SU-DHL-6 (cell line): Measurements from ENCODE around the gene IFT43.

ENCODE experiments used
- EZH2phosphoT487 ChIP-seq: fragments of 200-600 bp; sonication (generic), shearing (Covaris generic); conservative IDR thresholded peaks from 2 replicates; pipeline ENCODE4 v1.6.1; 2018; ENCODE audit warnings: mild to moderate bottlenecking, antibody characterized with exemption, low read length, moderate library complexity, mixed read lengths
- TF ChIP-seq, protein P1 (sequence below): fragments of 200-600 bp; sonication (generic); IDR thresholded peaks from one replicate; pipeline ENCODE4 v1.5.1; 2017; ENCODE audit warnings: antibody characterized with exemption, mild to moderate bottlenecking, low read length, moderate library complexity; ENCODE audit not compliant: insufficient read depth, poor library complexity, severe bottlenecking

DNA sequence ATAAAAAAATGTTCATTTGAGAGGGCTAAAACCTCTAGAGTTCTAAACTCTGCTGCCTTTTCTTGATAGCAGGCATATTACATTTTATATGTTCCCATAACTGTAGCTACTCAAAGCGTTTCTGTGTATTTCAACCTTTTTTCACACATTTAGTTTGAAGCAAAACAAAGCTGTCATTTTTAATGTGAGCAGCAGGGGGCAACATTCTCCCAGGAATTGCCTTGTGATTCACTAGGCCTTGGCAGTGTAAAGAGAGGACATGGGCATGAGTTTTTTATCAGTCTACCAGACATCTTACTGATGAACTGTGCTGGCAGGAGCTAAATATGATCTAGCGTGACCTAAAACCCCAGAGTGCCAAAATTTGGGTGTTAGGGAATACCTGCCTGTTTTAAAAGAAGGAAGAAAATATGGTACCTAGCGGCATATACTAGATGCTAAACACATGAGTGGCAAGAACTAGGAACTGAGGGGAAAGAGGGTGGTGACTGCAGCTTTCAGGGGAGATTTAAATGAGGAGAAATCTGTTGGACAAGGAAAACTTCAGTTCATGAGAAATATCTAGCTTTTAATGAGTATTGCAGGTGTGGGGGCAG is 65.3 kb downstream of the IFT43 start:
- TF ChIP-seq, protein P1, sequence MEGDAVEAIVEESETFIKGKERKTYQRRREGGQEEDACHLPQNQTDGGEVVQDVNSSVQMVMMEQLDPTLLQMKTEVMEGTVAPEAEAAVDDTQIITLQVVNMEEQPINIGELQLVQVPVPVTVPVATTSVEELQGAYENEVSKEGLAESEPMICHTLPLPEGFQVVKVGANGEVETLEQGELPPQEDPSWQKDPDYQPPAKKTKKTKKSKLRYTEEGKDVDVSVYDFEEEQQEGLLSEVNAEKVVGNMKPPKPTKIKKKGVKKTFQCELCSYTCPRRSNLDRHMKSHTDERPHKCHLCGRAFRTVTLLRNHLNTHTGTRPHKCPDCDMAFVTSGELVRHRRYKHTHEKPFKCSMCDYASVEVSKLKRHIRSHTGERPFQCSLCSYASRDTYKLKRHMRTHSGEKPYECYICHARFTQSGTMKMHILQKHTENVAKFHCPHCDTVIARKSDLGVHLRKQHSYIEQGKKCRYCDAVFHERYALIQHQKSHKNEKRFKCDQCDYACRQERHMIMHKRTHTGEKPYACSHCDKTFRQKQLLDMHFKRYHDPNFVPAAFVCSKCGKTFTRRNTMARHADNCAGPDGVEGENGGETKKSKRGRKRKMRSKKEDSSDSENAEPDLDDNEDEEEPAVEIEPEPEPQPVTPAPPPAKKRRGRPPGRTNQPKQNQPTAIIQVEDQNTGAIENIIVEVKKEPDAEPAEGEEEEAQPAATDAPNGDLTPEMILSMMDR: peak; percentile 63
- no peak for TF ChIP-seq EZH2phosphoT487
